H9 (cell line): ENCODE measurements around the gene TBPL1. TPM values are rescaled to one million over a fixed set of nuclear protein-coding genes. Genes with fewer than 3 reads are reported as not detected.

Experiments used
- DNase-seq: peaks from one replicate; pipeline ENCODE4 v3.0.0-alpha.2; 2017
- H2AFZ ChIP-seq: one replicate; pipeline ENCODE4 v1.6.1; 2013; ENCODE audit warnings: mild to moderate bottlenecking, low read length, control low read depth, moderate library complexity
- H2AK5ac ChIP-seq: 2 replicates; pipeline ENCODE4 v1.6.1; 2013; ENCODE audit warnings: low read length, control low read depth, mixed read lengths; ENCODE audit not compliant: insufficient read length
- H2BK120ac ChIP-seq: one replicate; pipeline ENCODE4 v1.6.1; 2013; ENCODE audit warnings: low read depth, mild to moderate bottlenecking, low read length, control low read depth, inconsistent platforms; ENCODE audit not compliant: poor library complexity, severe bottlenecking
- H2BK12ac ChIP-seq: 2 replicates; pipeline ENCODE4 v1.6.1; 2013; ENCODE audit warnings: low read length, control low read depth, mixed read lengths, low read depth; ENCODE audit not compliant: insufficient read length
- H2BK15ac ChIP-seq: 2 replicates; pipeline ENCODE4 v1.6.1; 2013; ENCODE audit warnings: low read depth, low read length, control low read depth
- H2BK20ac ChIP-seq: one replicate; pipeline ENCODE4 v1.6.1; 2013; ENCODE audit warnings: low read depth, mild to moderate bottlenecking, low read length, control low read depth, inconsistent platforms; ENCODE audit not compliant: poor library complexity, severe bottlenecking
- H2BK5ac ChIP-seq: 2 replicates; pipeline ENCODE4 v1.6.1; 2013; ENCODE audit warnings: low read length, control low read depth, mixed read lengths; ENCODE audit not compliant: insufficient read length
- H3K14ac ChIP-seq: 2 replicates; pipeline ENCODE4 v1.6.1; 2013; ENCODE audit warnings: low read length, control low read depth; ENCODE audit not compliant: insufficient read depth
- H3K18ac ChIP-seq: 2 replicates; pipeline ENCODE4 v1.6.1; 2013; ENCODE audit warnings: low read depth, mild to moderate bottlenecking, mixed read lengths, low read length, control low read depth; ENCODE audit not compliant: insufficient read length
- H3K23ac ChIP-seq: 2 replicates; pipeline ENCODE4 v1.6.1; 2013; ENCODE audit warnings: low read length, control low read depth, mixed read lengths, low read depth; ENCODE audit not compliant: insufficient read length
- H3K23me2 ChIP-seq: 2 replicates; pipeline ENCODE4 v1.6.1; 2013; ENCODE audit warnings: low read depth, mild to moderate bottlenecking, mixed read lengths, low read length, control low read depth; ENCODE audit not compliant: insufficient read length, poor library complexity, severe bottlenecking
- H3K27ac ChIP-seq: 2 replicates; pipeline ENCODE4 v1.5.1; 2013; ENCODE audit warnings: low read length, control low read depth, mixed read lengths, low read depth; ENCODE audit not compliant: insufficient read length
- H3K27me3 ChIP-seq: 2 replicates; pipeline ENCODE4 v1.6.1; 2013; ENCODE audit warnings: low read length, control low read depth, inconsistent platforms; ENCODE audit not compliant: insufficient read depth
- H3K4ac ChIP-seq: 2 replicates; pipeline ENCODE4 v1.6.1; 2013; ENCODE audit warnings: low read depth, mild to moderate bottlenecking, control low read depth, inconsistent platforms, low read length, moderate library complexity
- H3K4me1 ChIP-seq: 2 replicates; pipeline ENCODE4 v1.6.1; 2013; ENCODE audit warnings: low read length, control low read depth, inconsistent platforms; ENCODE audit not compliant: insufficient read depth
- H3K4me2 ChIP-seq: 2 replicates; pipeline ENCODE4 v1.6.1; 2013; ENCODE audit warnings: low read length, control low read depth, mixed read lengths; ENCODE audit not compliant: insufficient read length, insufficient read depth
- H3K56ac ChIP-seq: 2 replicates; pipeline ENCODE4 v1.6.1; 2013; ENCODE audit warnings: low read depth, mild to moderate bottlenecking, mixed read lengths, low read length, control low read depth; ENCODE audit not compliant: insufficient read length
- H3K79me1 ChIP-seq: 2 replicates; pipeline ENCODE4 v1.6.1; 2013; ENCODE audit warnings: low read depth, mild to moderate bottlenecking, moderate library complexity, low read length, control low read depth, inconsistent platforms; ENCODE audit not compliant: insufficient read depth, poor library complexity, severe bottlenecking
- H3K79me2 ChIP-seq: 2 replicates; pipeline ENCODE4 v1.6.1; 2013; ENCODE audit warnings: low read length, control low read depth, inconsistent platforms; ENCODE audit not compliant: insufficient read depth
- H3K9ac ChIP-seq: 2 replicates; pipeline ENCODE4 v1.6.1; 2013; ENCODE audit warnings: low read length, control low read depth, mixed read lengths; ENCODE audit not compliant: insufficient read length; ENCODE audit errors: extremely low read depth
- H3K9me3 ChIP-seq: one replicate; pipeline ENCODE4 v1.6.1; 2013; ENCODE audit warnings: low read depth, low read length, inconsistent platforms; ENCODE audit not compliant: control insufficient read depth
- H3T11ph ChIP-seq: one replicate; pipeline ENCODE4 v1.6.1; 2013; ENCODE audit warnings: mild to moderate bottlenecking, low read length, control low read depth, inconsistent platforms
- H4K20me1 ChIP-seq: one replicate; pipeline ENCODE4 v1.6.1; 2013; ENCODE audit not compliant: control insufficient read depth, insufficient read length, insufficient read depth
- H4K5ac ChIP-seq: 2 replicates; pipeline ENCODE4 v1.6.1; 2013; ENCODE audit warnings: low read depth, mild to moderate bottlenecking, mixed read lengths, low read length, control low read depth; ENCODE audit not compliant: insufficient read length
- H4K8ac ChIP-seq: replicated peaks from 2 replicates; pipeline ENCODE4 v1.6.1; 2013; ENCODE audit warnings: low read length, control low read depth, mixed read lengths, low read depth; ENCODE audit not compliant: insufficient read length
- H4K91ac ChIP-seq: 2 replicates; pipeline ENCODE4 v1.6.1; 2013; ENCODE audit warnings: low read depth, mild to moderate bottlenecking, moderate library complexity, mixed read lengths, low read length, control low read depth; ENCODE audit not compliant: insufficient read length
- H3K27ac Mint-ChIP-seq, 3 experiments: 2 replicates in 2 of 3; 3 replicates in 1 of 3; pipeline ENCODE4 v1.8.0; 2020 to 2021; ENCODE audit warnings: mixed read lengths in 3 of 3, mild to moderate bottlenecking in 1 of 3, moderate library complexity in 1 of 3
- H3K27me3 Mint-ChIP-seq: 2 replicates; pipeline ENCODE4 v1.8.0; 2021; ENCODE audit warnings: low read depth, mild to moderate bottlenecking, moderate library complexity, mixed read lengths
- H3K36me3 Mint-ChIP-seq, 3 experiments: 2 replicates in 2 of 3; 3 replicates in 1 of 3; pipeline ENCODE4 v1.8.0; 2020 to 2021; ENCODE audit warnings: low read depth in 3 of 3, mixed read lengths in 3 of 3; ENCODE audit not compliant: insufficient read depth in 1 of 3
- H3K4me1 Mint-ChIP-seq, 2 experiments: 2 replicates each; pipeline ENCODE4 v1.8.0; 2020; ENCODE audit warnings: mixed read lengths in 2 of 2
- H3K4me3 Mint-ChIP-seq, 2 experiments: 2 replicates in 1 of 2; 3 replicates in 1 of 2; pipeline ENCODE4 v1.8.0; 2020 to 2021; ENCODE audit warnings: mild to moderate bottlenecking in 2 of 2, mixed read lengths in 2 of 2, moderate library complexity in 1 of 2
- H3K9me3 Mint-ChIP-seq, 2 experiments: 2 replicates in 1 of 2; 3 replicates in 1 of 2; pipeline ENCODE4 v1.8.0; 2020; ENCODE audit warnings: mild to moderate bottlenecking in 2 of 2, mixed read lengths in 2 of 2, moderate library complexity in 1 of 2
- WGBS: extraction: QIAGEN DNeasy Blood & Tissue Kit; methylation state at CpG from one replicate; pipeline ENCODE4 v1.1.7; 2013; ENCODE audit warnings: missing lambda C conversion rate, low lambda C conversion rate, mixed read lengths; ENCODE audit not compliant: insufficient read length; ENCODE audit errors: extremely low coverage; 5-methylcytosine and 5-hydroxymethylcytosine counted together
- total RNA-seq: library from RNA; stranded (reverse); gene quantifications from 2 replicates; pipeline ENCODE4 v1.2.1, GENCODE V29; 2021
- TF ChIP-seq, protein P1 (sequence below): fragments of 200-600 bp; sonication (generic); conservative IDR thresholded peaks from 3 replicates; pipeline ENCODE4 v1.8.0; 2021; ENCODE audit warnings: antibody characterized with exemption, mild to moderate bottlenecking

TBPL1 gene
- total RNA-seq, 1 experiment from 2014 or later = 49.7 TPM

DNA sequence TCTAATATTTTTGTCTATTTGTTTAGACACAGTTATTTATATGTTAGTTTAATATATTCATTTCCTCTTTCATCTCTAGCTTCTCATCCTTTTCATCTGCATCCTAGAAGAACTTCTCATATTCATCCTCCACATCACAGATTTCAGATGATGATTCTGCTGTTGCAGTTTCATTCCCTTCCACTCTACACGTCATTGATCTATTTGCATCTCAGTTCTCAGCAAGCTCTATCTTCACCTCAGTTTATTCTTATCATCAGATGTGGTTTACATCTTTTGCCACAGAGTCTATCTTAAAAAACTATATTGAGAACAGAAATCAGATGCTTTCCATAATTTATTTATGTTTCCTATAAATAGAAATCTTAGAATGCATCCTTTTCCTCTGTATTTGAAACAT lies 86.1 kb downstream of the TBPL1 start:
- H3K4ac ChIP-seq = no peak overlapping the region
- H4K5ac ChIP-seq = no peak overlapping the region
- Mint-ChIP-seq H3K27me3 (no peaks in the 10 kb centered on the region), H3K4me3 (no peak overlapping the region), H3K27ac (no peak overlapping the region), H3K4me1 (peaks cover 29% of the 10 kb centered on the region in 2 experiments), H3K36me3 (peaks cover 3 to 17% (median 5%) of the 10 kb centered on the region in 3 experiments; a peak in 5 of 7 replicates), H3K9me3 (peaks cover 3 to 10% of the 10 kb centered on the region in 2 experiments; a peak in 4 of 5 replicates)
- no peak overlapping the region for H3K9ac ChIP-seq
- H2BK12ac ChIP-seq = no peak overlapping the region
- no peak overlapping the region for H3K14ac ChIP-seq
- H3K56ac ChIP-seq = no peak overlapping the region
- no peak overlapping the region for H2AFZ ChIP-seq
- no peak for DNase-seq
- no peak overlapping the region for H3K4me2 ChIP-seq
- WGBS = no CpG with 5 or more reads among the region's 1 CpG
- peaks cover 6% of the 10 kb centered on the region; the same call in 1 of the 2 replicates for H3K4me1 ChIP-seq
- no peak overlapping the region for H2BK120ac ChIP-seq
- no peaks in the 10 kb centered on the region for H3K27me3 ChIP-seq
- no peaks in the 10 kb centered on the region for H3K23me2 ChIP-seq
- no peak overlapping the region for H2AK5ac ChIP-seq
- H2BK5ac ChIP-seq = no peak overlapping the region
- no peak overlapping the region for H2BK20ac ChIP-seq
- H3K27ac ChIP-seq = no peak overlapping the region
- H4K8ac ChIP-seq = no peak overlapping the region
- no peaks in the 10 kb centered on the region for H3K9me3 ChIP-seq
- peaks cover 2% of the 10 kb centered on the region for H4K20me1 ChIP-seq
- H2BK15ac ChIP-seq = no peak overlapping the region
- H4K91ac ChIP-seq = no peak overlapping the region
- H3T11ph ChIP-seq = no peak overlapping the region
- no peak overlapping the region for H3K23ac ChIP-seq
- no peaks in the 10 kb centered on the region for H3K79me2 ChIP-seq
- no peaks in the 10 kb centered on the region for H3K79me1 ChIP-seq
- H3K18ac ChIP-seq = no peak overlapping the region
- TF ChIP-seq, protein P1, sequence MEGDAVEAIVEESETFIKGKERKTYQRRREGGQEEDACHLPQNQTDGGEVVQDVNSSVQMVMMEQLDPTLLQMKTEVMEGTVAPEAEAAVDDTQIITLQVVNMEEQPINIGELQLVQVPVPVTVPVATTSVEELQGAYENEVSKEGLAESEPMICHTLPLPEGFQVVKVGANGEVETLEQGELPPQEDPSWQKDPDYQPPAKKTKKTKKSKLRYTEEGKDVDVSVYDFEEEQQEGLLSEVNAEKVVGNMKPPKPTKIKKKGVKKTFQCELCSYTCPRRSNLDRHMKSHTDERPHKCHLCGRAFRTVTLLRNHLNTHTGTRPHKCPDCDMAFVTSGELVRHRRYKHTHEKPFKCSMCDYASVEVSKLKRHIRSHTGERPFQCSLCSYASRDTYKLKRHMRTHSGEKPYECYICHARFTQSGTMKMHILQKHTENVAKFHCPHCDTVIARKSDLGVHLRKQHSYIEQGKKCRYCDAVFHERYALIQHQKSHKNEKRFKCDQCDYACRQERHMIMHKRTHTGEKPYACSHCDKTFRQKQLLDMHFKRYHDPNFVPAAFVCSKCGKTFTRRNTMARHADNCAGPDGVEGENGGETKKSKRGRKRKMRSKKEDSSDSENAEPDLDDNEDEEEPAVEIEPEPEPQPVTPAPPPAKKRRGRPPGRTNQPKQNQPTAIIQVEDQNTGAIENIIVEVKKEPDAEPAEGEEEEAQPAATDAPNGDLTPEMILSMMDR = no peak

Other genes starting within 250 kb of the TBPL1 start
- not detected in 2 replicates for gene TCF21, start 64.1 kb upstream of the TBPL1 start, total RNA-seq
- gene SLC2A12, start 99.4 kb downstream of the TBPL1 start, total RNA-seq = 1.7 and 2.0 TPM in 2 replicates